ENCODE measurements around the gene LCN12. TPM values are rescaled to one million over a fixed set of nuclear protein-coding genes. Genes with fewer than 3 reads are reported as not detected.
A peak's percentile ranks its signal among the peaks of the same experiment; 100 is the strongest.

Gene LCN12
- total RNA-seq, 1 experiment from 2014 or later, result 2.1 TPM

- no peak overlapping the region for H3K23ac ChIP-seq (ENCODE audit: insufficient read length, low read depth, low read length)
- H3K23me2 ChIP-seq (ENCODE audit: insufficient read length, low read depth, low read length, poor library complexity, severe bottlenecking), result no peaks in the 10 kb centered on the region
- H3K4me2 ChIP-seq (ENCODE audit: insufficient read depth, insufficient read length, low read length), result no peak overlapping the region
- no peak for DNase-seq
- H3K79me2 ChIP-seq (ENCODE audit: insufficient read depth, low read length), result no peaks in the 10 kb centered on the region
- no peak overlapping the region for H2BK120ac ChIP-seq (ENCODE audit: low read depth, low read length, poor library complexity, severe bottlenecking)
- H3K36me3 Mint-ChIP-seq (ENCODE audit: insufficient read depth in 1 of 3, low read depth in 3 of 3), result peaks cover 21 to 68% (median 37%) of the 10 kb centered on the region in 3 experiments
- H3K27ac Mint-ChIP-seq, result peak overlapping the region in 1 of 3 experiments; percentile 16; a peak in 1 of 7 replicates
- no CpG with 5 or more reads among the region's 3 CpGs for WGBS (ENCODE audit: extremely low coverage, insufficient read length, low lambda C conversion rate)
- H2AK5ac ChIP-seq (ENCODE audit: insufficient read length, low read length), result no peak overlapping the region
- no peaks in the 10 kb centered on the region for H4K20me1 ChIP-seq (ENCODE audit: control insufficient read depth, insufficient read depth, insufficient read length)
- no peak overlapping the region for H3K56ac ChIP-seq (ENCODE audit: insufficient read length, low read depth, low read length)
- H3K9me3 Mint-ChIP-seq, result no peaks in the 10 kb centered on the region
- H3K27me3 ChIP-seq (ENCODE audit: insufficient read depth, low read length), result no peaks in the 10 kb centered on the region
- TF ChIP-seq CTCF (conservative IDR thresholded peaks at IDR 0.05), result no peak
- H3K27me3 Mint-ChIP-seq (ENCODE audit: low read depth), result no peaks in the 10 kb centered on the region
- H3K14ac ChIP-seq (ENCODE audit: insufficient read depth, low read length), result no peak overlapping the region
- no peaks in the 10 kb centered on the region for H3K9me3 ChIP-seq (ENCODE audit: control insufficient read depth, low read depth, low read length)
- no peak overlapping the region for H3K4ac ChIP-seq (ENCODE audit: low read depth, low read length)
- peaks cover 8 to 16% of the 10 kb centered on the region in 2 experiments for H3K4me1 Mint-ChIP-seq
- no peaks in the 10 kb centered on the region for H3K79me1 ChIP-seq (ENCODE audit: insufficient read depth, low read depth, low read length, poor library complexity, severe bottlenecking)
- no peak overlapping the region for H3T11ph ChIP-seq (ENCODE audit: low read length)
- H2BK20ac ChIP-seq (ENCODE audit: low read depth, low read length, poor library complexity, severe bottlenecking), result no peak overlapping the region
- H2BK5ac ChIP-seq (ENCODE audit: insufficient read length, low read length), result no peak overlapping the region
- no peak overlapping the region for H3K9ac ChIP-seq (ENCODE audit: extremely low read depth, insufficient read length, low read length)
- H2BK15ac ChIP-seq (ENCODE audit: low read depth, low read length), result no peak overlapping the region
- H3K27ac ChIP-seq (ENCODE audit: insufficient read length, low read depth, low read length), result no peak overlapping the region
- H2AFZ ChIP-seq (ENCODE audit: low read length), result no peak overlapping the region
- H4K5ac ChIP-seq (ENCODE audit: insufficient read length, low read depth, low read length), result no peak overlapping the region
- no peak overlapping the region for H4K91ac ChIP-seq (ENCODE audit: insufficient read length, low read depth, low read length)
- H2BK12ac ChIP-seq (ENCODE audit: insufficient read length, low read depth, low read length), result no peak overlapping the region
- no peak overlapping the region for H3K18ac ChIP-seq (ENCODE audit: insufficient read length, low read depth, low read length)
- H4K8ac ChIP-seq (replicated peaks; ENCODE audit: insufficient read length, low read depth, low read length), result no peak overlapping the region
- H3K4me3 Mint-ChIP-seq, result no peak overlapping the region
- H3K4me1 ChIP-seq (ENCODE audit: insufficient read depth, low read length), result no peaks in the 10 kb centered on the region; the same call in 1 of the 2 replicates
These were observed 17.8 kb upstream of the LCN12 start for GRCh38 chr9:136934277-136934676.
